NCI-H510A (cell line): Measurements from ENCODE around the gene GTF2IRD1.
"Not testable (repeated sequence)": the region's sequence is repeated elsewhere in the genome, so short reads cannot be mapped to it uniquely, and the experiment has no call there.

ENCODE experiments used
- DNase-seq: peaks from one replicate; lab custom pipeline; 2025; lab: John Stamatoyannopoulos, UW

GTF2IRD1 gene

GRCh38 chr7:74491490-74491889 is 37.8 kb downstream of the GTF2IRD1 start:
- not testable (repeated sequence) for DNase-seq

DNA sequence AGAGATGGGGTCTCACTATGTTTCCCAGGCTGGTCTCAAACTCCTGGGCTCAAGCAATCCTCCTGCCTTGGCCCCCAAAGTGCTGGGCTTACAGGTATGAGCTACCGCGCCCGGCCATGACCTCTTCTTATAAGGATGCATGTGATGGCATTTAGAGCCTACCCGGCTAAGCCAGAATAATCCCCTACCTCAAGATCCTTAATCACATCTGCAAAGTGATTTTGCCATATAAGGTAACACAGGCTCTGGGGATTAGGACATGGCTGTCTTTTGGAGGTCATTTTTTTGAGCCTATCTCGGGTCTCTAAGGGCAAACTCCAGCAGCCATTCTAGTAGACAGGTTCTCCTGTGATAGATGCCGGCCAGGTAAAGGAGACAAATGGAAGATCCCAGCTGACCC is 39.6 kb downstream of the GTF2IRD1 start:
- DNase-seq: no peak

GRCh38 chr7:74494076-74494548 is 40.4 kb downstream of the GTF2IRD1 start:
- DNase-seq: no peak

- no peak for DNase-seq
Observed at GRCh38 chr7:74495112-74496086, 41.7 kb downstream of the GTF2IRD1 start.

DNA sequence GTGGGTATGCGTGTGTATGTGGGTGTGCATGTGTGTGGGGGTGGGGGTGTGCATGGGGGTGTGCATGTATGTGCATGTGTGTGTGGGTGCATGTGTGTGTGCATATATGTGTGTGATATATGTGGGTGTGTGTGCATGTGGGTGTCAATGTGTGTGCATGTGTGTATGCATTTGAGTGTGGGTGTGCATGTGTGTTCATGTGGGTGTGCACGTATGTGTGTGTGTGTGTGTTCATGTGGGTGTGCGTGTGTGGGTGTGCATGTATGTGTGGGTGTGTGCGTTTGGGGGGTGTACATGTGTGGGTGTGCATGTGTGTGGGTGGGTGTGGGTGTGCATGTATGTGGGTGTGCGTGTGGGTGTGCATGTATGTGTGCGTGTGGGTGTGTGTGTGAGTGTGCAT is 42.6 kb downstream of the GTF2IRD1 start:
- DNase-seq: no peak

- DNase-seq: not testable (repeated sequence)
Observed at GRCh38 chr7:74496773-74497172, 43.1 kb downstream of the GTF2IRD1 start.

DNA sequence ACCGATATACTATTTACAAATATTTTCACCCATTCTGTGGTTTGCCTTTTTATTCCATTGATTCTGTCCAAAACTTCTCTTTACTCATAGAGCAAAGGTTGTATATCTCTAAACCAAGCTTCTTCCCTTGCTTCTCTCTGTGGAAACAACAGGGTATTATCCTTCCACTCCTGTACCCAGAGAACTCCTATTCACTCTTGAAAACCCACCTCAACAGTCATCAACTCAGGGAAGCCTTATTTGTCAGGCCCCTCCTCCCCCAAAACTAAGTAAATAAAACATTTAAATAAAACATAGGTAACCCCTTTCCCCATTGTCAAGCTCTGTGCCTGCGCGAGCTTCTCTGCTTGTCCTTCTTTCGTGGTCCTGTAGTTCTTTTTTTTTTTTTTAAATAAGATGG is 44.6 kb downstream of the GTF2IRD1 start:
- no peak for DNase-seq

- DNase-seq: no peak
Observed at GRCh38 chr7:74498996-74499834, 45.5 kb downstream of the GTF2IRD1 start.

- DNase-seq: no peak
Observed at GRCh38 chr7:74499835-74500388, 46.2 kb downstream of the GTF2IRD1 start.

DNA sequence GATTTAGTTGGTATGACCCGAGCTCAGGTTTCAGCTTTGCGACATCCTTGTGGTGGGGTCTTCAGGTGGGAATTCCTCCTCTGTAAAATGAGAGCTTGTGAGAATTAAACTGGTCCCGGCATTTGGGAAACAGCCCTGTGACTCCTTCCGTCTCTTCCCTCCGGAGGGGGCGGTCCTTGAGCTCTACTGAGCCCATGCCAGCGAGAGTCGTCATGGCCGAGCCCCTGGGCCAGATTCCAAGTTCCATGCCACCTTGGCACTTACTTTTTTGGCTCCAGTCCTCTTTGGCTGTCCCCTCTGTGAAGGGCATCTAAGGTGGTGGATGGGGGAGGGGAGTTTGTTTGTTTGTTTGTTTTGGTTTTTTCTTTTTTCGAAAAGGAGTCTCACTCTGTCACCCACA is 47.6 kb downstream of the GTF2IRD1 start:
- DNase-seq: no peak

DNA sequence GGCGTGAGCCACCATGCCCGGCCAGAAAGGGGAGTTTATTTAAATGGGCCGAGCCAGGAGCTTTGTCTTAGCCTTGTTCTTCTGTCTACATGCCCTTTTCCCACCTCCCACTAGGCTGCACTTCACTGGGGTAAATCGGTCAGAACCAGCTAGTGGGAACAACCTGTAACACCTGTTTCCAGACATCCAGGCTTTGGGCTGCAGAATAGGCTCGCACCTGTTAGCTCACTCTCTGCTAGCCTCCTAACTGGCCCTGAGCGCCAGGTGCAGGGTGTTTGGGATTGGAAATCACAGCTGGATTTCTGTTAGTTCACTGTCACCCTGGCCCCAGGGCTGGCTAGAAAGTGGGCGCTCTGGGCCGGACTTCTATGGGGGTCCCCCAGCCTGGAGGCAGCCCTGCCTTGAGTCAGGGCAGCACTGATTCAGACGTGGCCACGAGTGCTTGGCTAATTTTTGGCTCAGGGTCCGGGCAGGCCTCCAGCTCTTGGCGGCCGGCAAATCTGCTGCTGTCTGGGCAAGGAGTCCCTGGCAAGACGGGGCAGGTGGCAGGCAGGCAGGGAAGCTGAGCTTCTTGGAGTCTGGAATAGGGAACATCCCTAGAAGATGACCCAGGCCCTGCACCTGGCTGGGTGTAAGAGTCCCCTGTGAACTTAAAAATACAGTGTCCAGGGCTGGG is 48.6 kb downstream of the GTF2IRD1 start:
- DNase-seq: peak; percentile 78

GRCh38 chr7:74503061-74503460 is 49.4 kb downstream of the GTF2IRD1 start:
- no peak for DNase-seq

DNA sequence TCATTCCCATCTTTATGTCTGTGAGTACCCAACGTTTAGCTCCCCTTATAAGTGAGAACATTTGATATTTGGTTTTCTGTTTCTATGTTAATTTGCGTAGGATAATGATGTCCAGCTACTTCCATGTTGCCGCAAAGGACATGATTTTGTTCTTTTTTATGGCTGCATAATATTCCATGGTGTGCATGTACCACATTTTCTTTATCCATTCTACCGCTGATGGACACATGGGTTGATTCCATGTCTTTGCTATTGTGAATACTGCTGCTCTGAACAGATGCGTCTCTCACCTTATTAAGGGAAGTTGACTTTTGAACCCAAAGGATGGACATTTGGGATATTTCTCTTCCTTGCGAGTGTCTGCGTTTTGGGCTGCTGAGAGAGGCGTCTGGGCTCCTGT is 50.2 kb downstream of the GTF2IRD1 start:
- DNase-seq: no peak

GRCh38 chr7:74505471-74506324 is 52.0 kb downstream of the GTF2IRD1 start:
- no peak for DNase-seq

- no peak for DNase-seq
Observed at GRCh38 chr7:74506325-74506724, 52.6 kb downstream of the GTF2IRD1 start.

DNA sequence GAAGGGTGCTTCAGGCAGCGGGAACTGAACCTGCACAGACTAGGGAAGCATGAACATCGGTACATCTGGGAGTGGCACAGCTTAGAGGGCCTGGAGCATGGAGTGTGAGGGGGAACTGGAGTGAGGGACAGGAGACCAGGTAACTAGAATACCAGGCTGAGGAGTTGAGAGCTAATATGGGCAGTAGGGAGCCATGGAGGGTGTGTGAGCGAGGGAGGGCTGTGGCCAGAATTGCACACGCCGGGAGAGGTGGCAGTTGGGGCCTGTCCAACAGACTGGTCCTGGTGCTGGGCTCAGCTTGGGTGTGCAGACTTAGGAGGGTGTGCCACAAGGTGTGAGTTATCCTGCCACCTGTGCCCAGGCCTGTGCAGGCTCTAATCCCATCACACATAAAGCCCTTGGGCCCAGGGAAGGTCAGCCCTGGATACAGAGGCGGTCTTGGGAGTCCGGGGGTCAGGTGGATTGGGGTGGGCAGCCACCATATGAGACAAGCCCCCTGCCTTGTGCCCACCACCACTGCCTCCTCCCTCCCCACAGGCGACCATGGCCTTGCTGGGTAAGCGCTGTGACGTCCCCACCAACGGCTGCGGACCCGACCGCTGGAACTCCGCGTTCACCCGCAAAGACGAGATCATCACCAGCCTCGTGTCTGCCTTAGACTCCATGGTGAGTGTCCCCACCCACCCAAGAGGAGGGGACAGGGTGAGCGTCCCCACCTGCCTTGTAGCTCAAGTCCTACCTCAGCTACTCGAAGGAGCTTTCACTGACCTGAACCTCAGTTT is 54.0 kb downstream of the GTF2IRD1 start:
- DNase-seq: no peak

- DNase-seq: not testable (repeated sequence)
Observed at GRCh38 chr7:74509453-74509852, 55.7 kb downstream of the GTF2IRD1 start.

DNA sequence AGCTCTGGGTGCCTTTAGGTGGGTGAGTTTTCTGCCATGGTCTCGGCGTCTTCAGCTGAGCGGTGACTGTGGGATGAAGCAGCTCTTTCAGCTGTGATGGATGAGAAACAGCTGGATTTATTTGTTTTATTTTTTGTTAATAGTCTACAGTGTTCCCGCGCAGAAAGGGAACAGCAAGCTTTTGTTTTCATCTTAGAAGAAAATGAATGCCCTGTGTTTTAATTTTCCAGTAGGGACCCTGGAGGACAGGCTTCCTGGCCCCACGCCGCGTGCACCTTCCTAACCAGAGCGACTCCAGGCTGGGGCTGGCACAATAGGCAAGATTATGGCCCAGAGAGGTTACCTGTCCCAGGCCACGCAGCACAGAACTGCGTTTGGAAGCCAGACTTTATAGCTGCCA is 57.6 kb downstream of the GTF2IRD1 start:
- DNase-seq: no peak

DNA sequence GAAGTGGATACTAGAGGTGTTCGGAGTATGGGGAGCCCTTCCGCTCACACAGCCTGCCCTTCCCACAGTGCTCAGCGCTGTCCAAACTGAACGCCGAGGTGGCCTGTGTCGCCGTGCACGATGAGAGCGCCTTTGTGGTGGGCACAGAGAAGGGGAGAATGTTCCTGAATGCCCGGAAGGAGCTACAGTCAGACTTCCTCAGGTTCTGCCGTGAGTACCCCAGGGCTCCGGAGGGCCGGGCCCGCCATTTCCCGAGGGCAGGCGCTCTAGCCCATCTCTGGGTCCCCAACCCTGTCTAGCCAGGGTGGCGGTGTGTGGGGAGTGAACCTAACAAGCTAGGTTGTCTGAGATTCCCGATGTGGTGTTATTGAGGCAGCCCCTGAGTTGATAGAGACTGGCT is 59.1 kb downstream of the GTF2IRD1 start:
- DNase-seq: no peak

DNA sequence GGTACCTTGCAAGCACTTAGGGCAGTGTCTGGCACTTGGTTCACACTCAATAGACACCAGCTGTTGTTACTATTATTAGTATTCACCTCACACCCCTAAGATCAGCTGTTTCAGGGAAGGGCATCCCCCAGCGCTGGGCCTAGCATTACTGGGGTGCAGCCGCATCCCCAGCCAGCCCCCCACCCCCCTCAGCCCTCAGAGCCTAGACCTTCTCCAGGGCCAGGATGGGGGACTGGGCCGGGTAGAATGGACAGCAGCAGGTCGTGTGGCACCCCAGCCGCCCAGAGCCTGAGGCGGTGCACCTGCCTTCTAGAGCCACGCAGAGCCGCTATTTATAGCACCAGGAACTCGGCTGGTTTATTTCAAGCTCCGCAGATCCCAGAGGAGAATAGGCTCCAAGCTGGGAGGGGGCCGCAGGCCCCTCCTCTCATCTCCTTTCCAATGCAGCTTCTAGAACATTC is 60.5 kb downstream of the GTF2IRD1 start:
- DNase-seq: peak; percentile 51
